Activated naive CD4-positive, alpha-beta T cell treated with anti-CD3 and anti-CD28 coated beads, Interleukin-2, amount 50 U/mL, for 16 hours (primary cell): Measurements from ENCODE around the gene NKAIN2.
"Not testable (repeated sequence)": the region's sequence is repeated elsewhere in the genome, so short reads cannot be mapped to it uniquely, and the experiment has no call there.

Source experiments
- DNase-seq: peaks from one replicate; pipeline ENCODE4 v3.0.0-alpha.2; 2020

Gene NKAIN2

GRCh38 chr6:123896869-123897268 is 93.2 kb downstream of the NKAIN2 start:
- no peak for DNase-seq

- no peak for DNase-seq
Measured at GRCh38 chr6:123897965-123898364, 94.3 kb downstream of the NKAIN2 start.

- no peak for DNase-seq
Measured at GRCh38 chr6:123898665-123899064, 95.0 kb downstream of the NKAIN2 start.

GRCh38 chr6:123899745-123900144 is 96.1 kb downstream of the NKAIN2 start:
- DNase-seq = no peak

GRCh38 chr6:123901436-123901835 is 97.8 kb downstream of the NKAIN2 start:
- no peak for DNase-seq

GRCh38 chr6:123902738-123903313 is 99.2 kb downstream of the NKAIN2 start:
- no peak for DNase-seq

GRCh38 chr6:123904228-123904627 is 100.6 kb downstream of the NKAIN2 start:
- DNase-seq = no peak

- DNase-seq = no peak
Measured at GRCh38 chr6:123908797-123909196, 105.1 kb downstream of the NKAIN2 start.

GRCh38 chr6:123909989-123910388 is 106.3 kb downstream of the NKAIN2 start:
- no peak for DNase-seq

GRCh38 chr6:123913863-123914262 is 110.2 kb downstream of the NKAIN2 start:
- DNase-seq = no peak

- DNase-seq = not testable (repeated sequence)
Measured at GRCh38 chr6:123923379-123923778, 119.7 kb downstream of the NKAIN2 start.

GRCh38 chr6:123925350-123925749 is 121.7 kb downstream of the NKAIN2 start:
- no peak for DNase-seq

- DNase-seq = no peak
Measured at GRCh38 chr6:123925842-123926399, 122.3 kb downstream of the NKAIN2 start.

GRCh38 chr6:123928529-123928928 is 124.9 kb downstream of the NKAIN2 start:
- DNase-seq = no peak

- no peak for DNase-seq
Measured at GRCh38 chr6:123931928-123932327, 128.3 kb downstream of the NKAIN2 start.

GRCh38 chr6:123940551-123940950 is 136.9 kb downstream of the NKAIN2 start:
- DNase-seq = no peak

- DNase-seq = no peak
Measured at GRCh38 chr6:123941855-123942254, 138.2 kb downstream of the NKAIN2 start.

- DNase-seq = no peak
Measured at GRCh38 chr6:123945386-123945785, 141.7 kb downstream of the NKAIN2 start.

GRCh38 chr6:123953920-123954319 is 150.3 kb downstream of the NKAIN2 start:
- no peak for DNase-seq

GRCh38 chr6:123956492-123957139 is 153.0 kb downstream of the NKAIN2 start:
- no peak for DNase-seq

GRCh38 chr6:123962508-123962907 is 158.8 kb downstream of the NKAIN2 start:
- DNase-seq = no peak

GRCh38 chr6:123965894-123966293 is 162.2 kb downstream of the NKAIN2 start:
- no peak for DNase-seq

GRCh38 chr6:123966618-123967017 is 163.0 kb downstream of the NKAIN2 start:
- no peak for DNase-seq

GRCh38 chr6:123967905-123968304 is 164.2 kb downstream of the NKAIN2 start:
- no peak for DNase-seq
